Measurements from ENCODE around the gene MAPK9.

Gene MAPK9

DNA sequence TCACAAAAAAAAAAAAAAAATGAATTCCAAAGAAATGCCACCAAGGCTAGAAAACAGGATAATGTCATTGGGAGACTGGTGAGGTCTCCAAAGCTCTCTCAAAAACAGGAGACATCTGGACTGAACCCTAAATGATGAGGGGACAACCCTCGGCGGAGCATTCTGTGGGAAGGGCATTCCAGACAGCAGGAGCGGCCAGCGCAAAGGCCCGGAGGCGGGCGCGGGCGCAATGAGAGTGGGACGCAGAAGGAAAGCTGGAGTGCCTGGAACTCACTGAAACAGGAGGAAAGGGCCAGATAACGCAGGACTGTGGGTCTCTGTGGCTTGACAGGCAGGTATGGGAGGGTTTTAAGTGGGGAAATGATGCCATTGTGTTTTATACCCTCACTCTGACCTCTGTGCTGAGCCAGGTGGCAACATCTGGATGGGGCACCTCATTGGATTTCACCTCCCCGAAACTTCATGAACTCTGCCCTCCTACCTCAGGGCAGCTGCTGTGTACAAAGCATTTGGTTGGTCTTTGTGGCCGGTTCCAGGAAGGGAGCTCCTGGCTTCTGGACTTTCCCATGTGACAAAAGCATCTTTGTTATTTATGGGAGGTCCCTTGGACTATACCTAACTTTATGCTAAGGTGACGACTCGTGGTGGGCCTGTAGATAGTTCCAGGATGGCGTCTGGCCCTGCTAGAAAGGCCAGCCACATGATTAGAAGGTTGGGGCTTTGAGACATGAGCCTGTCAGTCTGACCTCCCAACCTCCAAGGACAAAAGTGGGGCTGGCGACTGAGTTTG, 11.5 kb upstream of the MAPK9 start:
- H2AFZ ChIP-seq (ENCODE audit: low read length) = no peak overlapping the region
- H3K9ac ChIP-seq (ENCODE audit: low read depth, low read length, poor library complexity, severe bottlenecking) = no peak overlapping the region
- no peak for TF ChIP-seq EZH2phosphoT487 (IDR thresholded peaks at IDR 0.05; ENCODE audit: borderline replicate concordance)
- TF ChIP-seq, protein P1, sequence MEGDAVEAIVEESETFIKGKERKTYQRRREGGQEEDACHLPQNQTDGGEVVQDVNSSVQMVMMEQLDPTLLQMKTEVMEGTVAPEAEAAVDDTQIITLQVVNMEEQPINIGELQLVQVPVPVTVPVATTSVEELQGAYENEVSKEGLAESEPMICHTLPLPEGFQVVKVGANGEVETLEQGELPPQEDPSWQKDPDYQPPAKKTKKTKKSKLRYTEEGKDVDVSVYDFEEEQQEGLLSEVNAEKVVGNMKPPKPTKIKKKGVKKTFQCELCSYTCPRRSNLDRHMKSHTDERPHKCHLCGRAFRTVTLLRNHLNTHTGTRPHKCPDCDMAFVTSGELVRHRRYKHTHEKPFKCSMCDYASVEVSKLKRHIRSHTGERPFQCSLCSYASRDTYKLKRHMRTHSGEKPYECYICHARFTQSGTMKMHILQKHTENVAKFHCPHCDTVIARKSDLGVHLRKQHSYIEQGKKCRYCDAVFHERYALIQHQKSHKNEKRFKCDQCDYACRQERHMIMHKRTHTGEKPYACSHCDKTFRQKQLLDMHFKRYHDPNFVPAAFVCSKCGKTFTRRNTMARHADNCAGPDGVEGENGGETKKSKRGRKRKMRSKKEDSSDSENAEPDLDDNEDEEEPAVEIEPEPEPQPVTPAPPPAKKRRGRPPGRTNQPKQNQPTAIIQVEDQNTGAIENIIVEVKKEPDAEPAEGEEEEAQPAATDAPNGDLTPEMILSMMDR (conservative IDR thresholded peaks at IDR 0.05; ENCODE audit: low read length) = no peak
- H3F3A ChIP-seq (ENCODE audit: low read depth) = no peaks in the 10 kb centered on the region
- H3K4me2 ChIP-seq (ENCODE audit: low read depth, low read length, poor library complexity, severe bottlenecking) = no peak overlapping the region
- no peaks in the 10 kb centered on the region for H4K20me1 ChIP-seq (ENCODE audit: insufficient read depth, low read length, poor library complexity, severe bottlenecking)
- no peak overlapping the region for H3K4me3 ChIP-seq (ENCODE audit: low read length, poor library complexity, severe bottlenecking)
- H3K27me3 ChIP-seq (ENCODE audit: insufficient read depth, low read length, poor library complexity, severe bottlenecking) = no peaks in the 10 kb centered on the region
- no peaks in the 10 kb centered on the region for H3K4me1 ChIP-seq (ENCODE audit: insufficient read depth, low read length, poor library complexity, severe bottlenecking)
- H3K36me3 ChIP-seq (ENCODE audit: insufficient read depth, low read length) = no peaks in the 10 kb centered on the region
- no peaks in the 10 kb centered on the region for H3K79me2 ChIP-seq (ENCODE audit: insufficient read depth, low read length)
- H3K9me2 ChIP-seq (replicated peaks; ENCODE audit: low read depth, low read length) = no peaks in the 10 kb centered on the region
- H3K9me3 ChIP-seq (ENCODE audit: insufficient read depth, low read depth, low read length) = no peaks in the 10 kb centered on the region

DNA sequence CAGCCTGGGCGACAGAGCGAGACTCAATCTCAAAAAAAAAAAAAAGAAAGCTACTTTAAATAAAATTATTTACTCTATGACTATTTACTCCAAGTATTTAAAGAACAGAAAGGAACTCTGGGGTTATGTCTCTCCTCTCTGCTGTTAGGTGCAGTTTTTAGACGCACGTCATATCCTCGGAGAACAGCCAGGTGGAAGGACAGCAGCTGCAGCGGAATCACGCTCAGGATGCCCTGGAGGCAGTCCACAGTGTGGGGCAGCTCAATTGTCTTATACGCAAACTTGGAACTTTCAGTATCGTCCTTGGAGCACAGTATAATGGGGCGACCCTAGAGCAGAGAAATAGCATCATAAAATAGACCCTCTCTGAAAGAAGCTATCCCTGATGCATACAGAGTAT, 10.4 kb upstream of the MAPK9 start:
- no peaks in the 10 kb centered on the region for H4K20me1 ChIP-seq (ENCODE audit: insufficient read depth, low read length, poor library complexity, severe bottlenecking)
- H3K9me3 ChIP-seq (ENCODE audit: insufficient read depth, low read depth, low read length) = no peaks in the 10 kb centered on the region
- H3K4me1 ChIP-seq (ENCODE audit: insufficient read depth, low read length, poor library complexity, severe bottlenecking) = no peaks in the 10 kb centered on the region
- no peaks in the 10 kb centered on the region for H3F3A ChIP-seq (ENCODE audit: low read depth)
- no peaks in the 10 kb centered on the region for H3K79me2 ChIP-seq (ENCODE audit: insufficient read depth, low read length)
- no peak overlapping the region for H3K4me2 ChIP-seq (ENCODE audit: low read depth, low read length, poor library complexity, severe bottlenecking)
- no peaks in the 10 kb centered on the region for H3K27me3 ChIP-seq (ENCODE audit: insufficient read depth, low read length, poor library complexity, severe bottlenecking)
- TF ChIP-seq, protein P1 (conservative IDR thresholded peaks at IDR 0.05; ENCODE audit: low read length) = no peak
- TF ChIP-seq EZH2phosphoT487 (IDR thresholded peaks at IDR 0.05; ENCODE audit: borderline replicate concordance) = no peak
- no peak overlapping the region for H2AFZ ChIP-seq (ENCODE audit: low read length)
- H3K36me3 ChIP-seq (ENCODE audit: insufficient read depth, low read length) = no peaks in the 10 kb centered on the region
- H3K4me3 ChIP-seq (ENCODE audit: low read length, poor library complexity, severe bottlenecking) = no peak overlapping the region
- H3K9me2 ChIP-seq (replicated peaks; ENCODE audit: low read depth, low read length) = no peaks in the 10 kb centered on the region
- no peak overlapping the region for H3K9ac ChIP-seq (ENCODE audit: low read depth, low read length, poor library complexity, severe bottlenecking)

DNA sequence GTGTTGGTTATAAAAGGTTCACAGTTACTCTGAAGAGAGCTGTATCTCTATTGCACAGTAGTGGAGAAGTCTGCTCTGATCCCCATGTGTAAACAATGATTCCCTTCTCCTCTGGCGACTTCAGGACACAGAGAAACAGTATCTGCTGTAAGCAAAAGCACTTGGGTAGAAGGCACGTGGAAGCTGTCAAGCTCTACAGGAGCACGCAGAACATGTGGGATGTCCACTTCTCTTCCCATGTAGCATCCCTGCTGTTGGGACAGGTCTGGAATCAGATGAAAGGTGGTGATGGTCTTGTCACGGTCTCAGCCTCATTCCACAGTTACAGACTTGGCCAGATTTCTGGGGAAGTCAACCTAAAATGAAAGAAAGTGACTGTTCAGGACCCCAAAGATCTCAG, 9.4 kb upstream of the MAPK9 start:
- H3F3A ChIP-seq (ENCODE audit: low read depth) = no peaks in the 10 kb centered on the region
- no peaks in the 10 kb centered on the region for H3K9me3 ChIP-seq (ENCODE audit: insufficient read depth, low read depth, low read length)
- H3K4me2 ChIP-seq (ENCODE audit: low read depth, low read length, poor library complexity, severe bottlenecking) = no peak overlapping the region
- no peaks in the 10 kb centered on the region for H4K20me1 ChIP-seq (ENCODE audit: insufficient read depth, low read length, poor library complexity, severe bottlenecking)
- no peaks in the 10 kb centered on the region for H3K79me2 ChIP-seq (ENCODE audit: insufficient read depth, low read length)
- TF ChIP-seq, protein P1 (conservative IDR thresholded peaks at IDR 0.05; ENCODE audit: low read length) = no peak
- no peak for TF ChIP-seq EZH2phosphoT487 (IDR thresholded peaks at IDR 0.05; ENCODE audit: borderline replicate concordance)
- no peaks in the 10 kb centered on the region for H3K9me2 ChIP-seq (replicated peaks; ENCODE audit: low read depth, low read length)
- H3K36me3 ChIP-seq (ENCODE audit: insufficient read depth, low read length) = no peaks in the 10 kb centered on the region
- no peak overlapping the region for H3K4me3 ChIP-seq (ENCODE audit: low read length, poor library complexity, severe bottlenecking)
- H3K9ac ChIP-seq (ENCODE audit: low read depth, low read length, poor library complexity, severe bottlenecking) = no peak overlapping the region
- no peaks in the 10 kb centered on the region for H3K4me1 ChIP-seq (ENCODE audit: insufficient read depth, low read length, poor library complexity, severe bottlenecking)
- no peak overlapping the region for H2AFZ ChIP-seq (ENCODE audit: low read length)
- H3K27me3 ChIP-seq (ENCODE audit: insufficient read depth, low read length, poor library complexity, severe bottlenecking) = no peaks in the 10 kb centered on the region

Data from Loucy (cell line).